Measurements from ENCODE around the gene PSMA2.
A peak's percentile ranks its signal among the peaks of the same experiment; 100 is the strongest.

Gene PSMA2

GRCh38 chr7:42940985-42941847 is 9.2 kb upstream of the PSMA2 start:
- DNase-seq (ENCODE audit: low read depth in 2 of 2): peak; percentile 60 to 69

- no peak for DNase-seq (ENCODE audit: low read depth in 2 of 2)
Observed at GRCh38 chr7:42939457-42940240, 7.7 kb upstream of the PSMA2 start.

DNA sequence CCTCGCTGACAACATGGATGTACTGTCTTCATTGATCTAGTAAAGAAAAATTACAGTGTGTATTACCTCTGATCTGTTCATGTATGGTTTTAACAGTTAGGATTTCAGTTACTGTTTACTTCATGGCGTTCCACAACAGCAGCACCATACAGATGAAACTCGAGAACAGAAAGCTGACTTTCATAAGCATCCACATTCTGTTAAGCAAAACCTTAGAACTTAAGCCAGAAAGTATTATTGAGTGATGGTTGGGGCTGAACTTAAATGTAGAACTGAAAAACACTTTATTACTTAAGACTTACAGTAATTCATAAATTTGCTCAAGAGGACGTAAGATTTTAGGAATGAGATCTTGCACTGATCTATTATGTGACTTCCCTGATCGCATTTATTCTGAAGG is 3.9 kb upstream of the PSMA2 start:
- no peak for DNase-seq (ENCODE audit: low read depth in 2 of 2)

DNA sequence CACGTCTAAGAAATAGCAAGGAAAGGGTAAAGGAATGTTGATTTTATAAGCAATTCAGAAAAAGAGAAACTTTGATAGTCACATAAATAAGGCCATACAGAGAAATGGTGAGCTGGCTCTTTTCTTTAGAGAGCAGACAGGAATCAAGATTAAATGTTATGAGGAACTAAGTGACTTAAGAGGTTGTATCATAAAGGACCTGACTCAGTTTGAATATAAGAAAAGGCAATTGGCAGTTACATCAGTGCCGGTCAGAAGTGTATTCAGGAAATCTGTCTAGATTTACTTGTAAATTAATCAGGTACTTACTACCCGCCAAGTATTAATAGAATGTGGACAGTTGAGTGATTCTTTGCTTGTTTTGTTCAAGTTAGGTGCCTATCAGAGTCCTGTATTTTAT is 2.3 kb upstream of the PSMA2 start:
- DNase-seq (ENCODE audit: low read depth in 2 of 2): no peak

GRCh38 chr7:42932811-42933591 is 1.0 kb upstream of the PSMA2 start:
- no peak for DNase-seq (ENCODE audit: low read depth in 2 of 2)

GRCh38 chr7:42931447-42931833 is 534 bp downstream of the PSMA2 start:
- DNase-seq (ENCODE audit: low read depth in 2 of 2): no peak

DNA sequence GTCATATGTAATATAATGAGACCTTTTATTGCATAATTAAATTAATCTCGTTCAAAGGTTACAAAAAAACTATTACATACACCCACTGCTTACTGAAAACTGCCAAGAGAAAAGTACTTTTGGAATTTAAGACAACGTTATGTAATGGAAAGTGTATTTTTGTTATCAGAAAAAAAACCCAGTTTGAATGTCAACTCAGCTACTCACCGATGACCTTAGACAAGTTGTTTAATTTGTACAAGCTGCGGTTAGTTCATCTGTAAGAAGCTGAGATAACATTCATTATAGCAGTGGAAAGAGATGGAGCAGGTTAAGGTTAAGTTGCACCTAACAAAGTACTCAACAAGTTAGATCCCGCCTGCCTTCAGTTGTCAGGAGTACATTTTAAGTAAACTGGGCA is 1.1 kb downstream of the PSMA2 start:
- no peak for DNase-seq (ENCODE audit: low read depth in 2 of 2)

- DNase-seq (ENCODE audit: low read depth in 2 of 2): no peak
Observed at GRCh38 chr7:42929449-42929848, 2.5 kb downstream of the PSMA2 start.

GRCh38 chr7:42928754-42929153 is 3.2 kb downstream of the PSMA2 start:
- DNase-seq (ENCODE audit: low read depth in 2 of 2): no peak

DNA sequence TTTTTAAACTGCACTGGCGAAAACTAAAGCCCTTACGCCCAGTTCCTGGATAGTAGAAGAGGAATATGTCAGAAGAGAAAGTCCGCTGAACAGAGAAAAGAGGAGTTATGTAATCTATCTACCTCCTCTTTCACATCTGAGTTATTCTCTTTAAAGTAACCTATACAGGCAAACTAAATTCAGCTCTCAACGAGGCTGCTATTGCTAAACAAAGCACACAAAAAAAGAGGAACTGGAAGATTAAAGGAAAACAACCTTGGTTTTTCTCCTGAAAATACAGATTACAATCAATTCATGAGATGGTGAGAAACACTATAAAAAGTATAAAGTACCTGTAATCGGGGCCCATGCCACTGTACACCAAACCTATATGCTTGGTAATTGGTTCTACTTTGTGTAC is 5.8 kb downstream of the PSMA2 start:
- DNase-seq (ENCODE audit: low read depth in 2 of 2): no peak

DNA sequence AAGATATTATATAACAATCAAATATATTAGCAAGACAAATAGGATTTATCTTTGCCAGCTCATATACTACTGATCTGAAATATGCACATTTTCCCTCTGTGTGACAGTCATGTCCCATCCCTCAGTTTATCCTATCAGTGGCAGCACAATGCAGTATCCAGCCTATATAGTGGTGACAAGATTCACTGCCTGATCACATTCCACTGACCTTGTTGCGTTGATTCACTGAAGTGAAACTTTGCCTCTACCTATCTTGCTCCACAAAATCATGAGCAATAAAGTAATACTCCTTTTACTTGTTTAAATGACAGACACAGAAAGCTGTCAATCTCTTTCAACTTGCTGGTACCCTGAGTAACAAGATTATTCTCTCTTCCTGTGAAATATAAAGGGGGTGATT is 6.3 kb downstream of the PSMA2 start:
- no peak for DNase-seq (ENCODE audit: low read depth in 2 of 2)

DNA sequence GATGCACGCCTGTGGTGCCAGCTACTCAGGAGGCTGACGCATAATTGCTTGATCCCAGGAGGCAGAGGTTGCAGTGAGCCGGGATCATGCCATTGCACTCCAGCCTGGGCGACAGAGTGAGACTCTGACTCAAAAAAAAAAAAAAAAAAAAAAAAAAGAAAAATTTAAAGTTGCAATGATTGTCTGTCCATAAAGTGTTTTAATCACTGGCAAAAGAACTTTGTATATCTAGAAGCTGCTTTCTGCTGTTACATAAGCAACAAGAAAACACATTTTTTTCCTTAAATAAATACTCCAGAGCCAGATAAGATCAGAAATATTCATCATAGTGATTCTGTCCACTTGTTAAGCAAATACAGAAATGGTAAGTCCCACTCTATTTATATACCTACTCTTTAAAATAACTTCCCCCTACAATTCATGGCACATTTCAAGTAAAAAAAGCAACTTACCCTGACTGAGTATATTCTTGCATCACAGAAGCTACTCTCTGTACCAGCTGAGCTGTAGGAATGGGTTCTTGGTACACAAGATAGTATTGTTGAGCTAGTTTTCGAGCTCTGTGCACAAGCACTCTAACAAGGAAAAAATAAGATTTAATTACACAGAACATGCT is 7.6 kb downstream of the PSMA2 start:
- no peak for DNase-seq (ENCODE audit: low read depth in 2 of 2)

- DNase-seq (ENCODE audit: low read depth in 2 of 2): no peak
Observed at GRCh38 chr7:42922017-42922753, 9.8 kb downstream of the PSMA2 start.

GRCh38 chr7:42915356-42915755 is 16.6 kb downstream of the PSMA2 start:
- no peak for DNase-seq (ENCODE audit: low read depth in 2 of 2)

- no peak for DNase-seq (ENCODE audit: low read depth in 2 of 2)
Observed at GRCh38 chr7:42914421-42915045, 17.4 kb downstream of the PSMA2 start.

DNA sequence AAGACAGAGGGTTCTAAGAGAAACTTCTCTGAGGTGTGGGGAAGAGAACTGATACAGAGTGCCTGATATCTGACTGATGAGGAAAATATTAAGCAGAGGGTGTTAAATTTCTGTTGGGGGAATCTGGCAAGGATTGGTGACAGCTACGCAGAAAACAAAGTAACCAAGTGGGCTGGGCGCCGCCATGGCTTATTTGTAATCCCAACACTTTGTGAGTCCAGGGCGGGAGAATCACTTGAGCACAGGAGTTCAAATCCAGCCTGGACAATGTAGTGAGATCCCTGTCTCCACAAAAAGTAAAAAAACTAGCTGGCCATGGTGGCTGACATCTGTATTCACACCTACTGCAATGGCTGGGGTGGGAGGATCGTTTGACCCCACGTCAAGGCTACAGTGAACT is 18.0 kb downstream of the PSMA2 start:
- no peak for DNase-seq (ENCODE audit: low read depth in 2 of 2)

- no peak for DNase-seq (ENCODE audit: low read depth in 2 of 2)
Observed at GRCh38 chr7:42913591-42913990, 18.4 kb downstream of the PSMA2 start.

DNA sequence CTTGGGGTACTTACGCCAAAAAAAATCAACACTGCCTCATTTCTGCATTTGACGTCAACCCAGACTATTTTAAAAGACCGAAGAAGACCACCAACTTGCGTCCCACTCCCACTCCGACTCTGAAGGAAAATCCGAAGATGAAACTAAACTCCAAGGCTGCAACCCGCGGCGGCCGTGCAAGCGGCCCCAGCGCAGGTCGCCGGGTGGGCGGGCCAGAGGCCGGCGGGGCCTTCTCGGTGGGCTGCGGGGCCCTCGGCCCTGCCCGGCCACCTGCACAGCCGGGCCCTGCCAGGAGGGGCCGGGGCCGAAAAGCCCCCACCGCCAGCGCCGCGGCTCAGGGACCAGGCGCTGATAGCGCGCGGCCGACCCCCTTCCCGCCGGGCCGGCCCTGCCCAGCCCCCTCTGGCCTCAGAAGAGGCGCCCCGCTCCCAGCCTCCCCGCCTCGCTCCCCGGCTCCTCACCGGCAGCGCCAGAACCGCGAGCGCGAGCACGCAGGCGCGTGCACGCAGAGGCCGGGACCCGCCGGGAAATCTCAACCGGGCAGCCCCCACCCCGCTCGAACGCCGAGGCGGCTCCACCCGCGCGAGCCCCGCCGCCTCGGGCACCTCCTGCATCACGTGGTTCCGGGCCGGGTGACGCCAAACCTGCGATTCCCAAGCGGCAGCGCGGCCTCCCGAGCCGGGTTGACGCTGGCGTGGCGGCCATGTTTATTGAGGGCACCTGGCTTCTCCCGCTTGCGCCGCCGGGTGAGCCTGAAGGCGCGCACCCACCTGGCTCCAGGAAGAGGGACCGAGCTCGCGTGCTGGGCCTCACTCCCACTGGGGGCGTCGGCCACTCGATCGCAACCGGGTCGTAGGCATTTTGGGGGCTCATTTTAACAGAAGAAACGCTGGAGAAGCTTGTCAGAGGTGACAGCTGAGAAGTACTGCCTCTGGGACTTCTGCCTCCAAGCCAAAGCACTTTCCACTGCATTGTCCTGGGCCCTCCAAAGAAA is 20.2 kb downstream of the PSMA2 start, which contains the start of gene C7orf25:
Gene C7orf25 (minus strand): TSS at position 617 of the 994 bp plus-strand sequence. CDS start 1,170 bp downstream, outside the sequence.
- DNase-seq (ENCODE audit: low read depth in 2 of 2): peak; percentile 92 to 93

- no peak for DNase-seq (ENCODE audit: low read depth in 2 of 2)
Observed at GRCh38 chr7:42910306-42910705, 21.7 kb downstream of the PSMA2 start.

All from stimulated activated CD8-positive, alpha-beta memory T cell treated with anti-CD3 and anti-CD28 coated beads, Interleukin-2, amount 100 ng/mL, for 48 hours (primary cell).